CD4-positive, alpha-beta T cell treated with Interleukin-17A for 4 hours (primary cell): ENCODE data around the gene AP3B1.
A peak's percentile ranks its signal among the peaks of the same experiment; 100 is the strongest.

Experiments used
- DNase-seq: peaks from one replicate; pipeline ENCODE4 v3.0.0-alpha.2; 2020; ENCODE audit warnings: mixed read lengths

The AP3B1 gene

DNA sequence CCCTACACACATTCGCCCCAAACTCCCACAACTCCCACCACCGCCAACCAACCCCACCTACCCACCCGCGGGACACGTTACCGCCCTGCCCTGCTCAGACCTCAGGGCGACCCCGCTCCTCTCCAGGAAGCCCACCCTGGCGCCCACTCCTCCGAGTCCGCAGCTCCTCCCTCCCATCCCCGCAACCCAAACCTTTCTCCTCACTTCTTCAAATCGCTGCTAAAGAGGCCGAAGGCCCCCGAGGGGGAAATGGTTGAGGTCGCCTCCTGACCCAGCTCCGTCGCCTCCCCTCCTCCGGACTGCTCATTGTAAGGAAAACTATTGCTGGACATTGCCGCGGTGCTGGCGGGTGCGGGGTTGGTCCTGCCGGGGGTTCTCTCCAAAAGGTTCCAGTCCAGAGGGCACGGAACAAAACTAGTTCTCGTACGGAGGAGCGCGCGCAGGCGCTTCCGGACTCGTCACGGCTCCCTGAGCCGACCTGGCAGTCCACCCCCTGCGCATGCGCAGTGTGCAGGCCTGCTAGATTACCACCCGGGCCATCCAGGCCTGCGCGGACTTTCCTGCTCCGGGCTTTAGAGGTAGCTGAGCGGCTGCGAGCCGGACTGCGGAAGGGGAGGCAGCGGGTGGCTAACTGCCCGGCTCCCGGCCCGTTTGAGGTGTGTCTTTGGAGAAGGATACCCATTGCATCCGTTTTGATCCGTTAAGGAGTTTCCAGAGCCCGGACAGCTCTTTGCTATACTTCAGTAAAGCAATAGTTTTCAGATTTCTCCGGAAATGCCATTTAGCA, at the start of gene AP3B1:
Gene AP3B1, minus strand, starts transcription at position 451 of the 787 bp plus-strand sequence. Its CDS starts 119 bp downstream, at position 332.
- peak; percentile 98 for DNase-seq

- DNase-seq, result no peak
These were observed 46.9 kb upstream of the AP3B1 start for GRCh38 chr5:78341440-78341839.

- DNase-seq, result no peak
These were observed 45.3 kb upstream of the AP3B1 start for GRCh38 chr5:78339617-78340436.

DNA sequence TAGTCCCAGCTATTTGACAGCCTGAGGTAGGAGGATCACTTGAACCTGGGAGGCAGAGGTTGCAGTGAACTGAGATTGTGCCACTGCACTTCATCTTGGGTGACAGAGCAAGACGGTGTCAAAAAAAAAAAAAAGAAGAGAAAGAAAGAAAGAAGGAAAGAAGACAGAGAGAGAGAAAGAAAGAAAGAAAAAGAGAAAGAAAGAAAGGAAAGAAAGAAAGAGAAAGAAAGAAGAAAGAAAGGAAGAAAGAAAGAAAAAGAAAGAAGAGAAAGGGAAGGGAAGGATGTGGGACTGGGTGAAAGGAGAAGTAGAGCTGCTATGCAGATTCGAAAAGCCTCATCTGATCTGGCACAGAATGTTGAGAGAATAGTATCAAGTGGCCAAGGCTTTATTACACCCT, 42.2 kb upstream of the AP3B1 start:
- DNase-seq, result no peak

GRCh38 chr5:78335976-78336375, 41.5 kb upstream of the AP3B1 start:
- DNase-seq, result no peak

- DNase-seq, result no peak
These were observed 40.3 kb upstream of the AP3B1 start for GRCh38 chr5:78334811-78335210.

DNA sequence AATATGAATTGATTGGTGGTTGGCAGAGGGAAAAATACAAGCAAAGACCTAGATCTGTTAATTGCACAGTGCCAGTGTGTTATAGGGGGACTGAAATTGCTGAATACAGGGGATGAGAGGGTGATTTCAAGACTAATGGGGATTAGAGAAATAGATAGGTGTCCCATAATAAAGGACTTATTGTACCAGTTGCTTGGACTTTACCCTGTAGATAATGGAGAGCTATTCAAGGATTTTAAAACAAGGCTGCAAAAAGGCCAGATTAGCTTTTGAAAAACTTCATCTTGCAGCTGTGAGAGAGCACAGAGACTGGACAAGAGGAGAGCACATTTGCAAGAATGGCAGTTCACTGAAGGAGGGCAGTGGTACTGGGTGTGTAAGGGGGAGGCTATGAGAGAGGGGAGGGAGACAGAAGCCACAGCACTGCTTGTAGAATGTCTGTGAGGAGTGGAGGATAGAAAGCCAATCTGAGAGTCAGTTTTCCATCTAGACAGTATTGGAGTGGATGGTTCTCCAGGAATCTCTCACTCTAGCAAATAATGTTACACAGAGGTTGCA, 37.1 kb upstream of the AP3B1 start:
- no peak for DNase-seq

- DNase-seq, result no peak
These were observed 34.2 kb upstream of the AP3B1 start for GRCh38 chr5:78328585-78329173.

- DNase-seq, result no peak
These were observed 33.4 kb upstream of the AP3B1 start for GRCh38 chr5:78327761-78328510.

DNA sequence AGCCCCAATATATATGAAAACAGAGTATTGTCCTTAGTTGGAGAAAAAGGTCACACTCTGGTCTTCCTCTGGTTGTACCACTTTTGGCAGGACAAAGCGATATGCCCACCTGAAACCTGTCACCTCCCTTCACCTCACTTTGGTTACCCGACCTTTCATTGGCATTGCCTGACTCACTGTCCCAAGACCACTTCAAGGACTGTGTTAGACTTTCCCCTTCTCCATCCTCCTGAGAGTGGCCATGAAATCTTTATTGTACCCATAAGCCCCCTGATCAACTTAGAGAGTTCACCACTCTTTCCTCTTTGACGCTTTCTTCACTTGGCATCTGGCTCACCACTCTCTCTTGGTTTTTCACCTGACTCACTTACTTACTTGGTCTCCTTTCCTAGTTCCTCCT, 32.4 kb upstream of the AP3B1 start:
- DNase-seq, result no peak

DNA sequence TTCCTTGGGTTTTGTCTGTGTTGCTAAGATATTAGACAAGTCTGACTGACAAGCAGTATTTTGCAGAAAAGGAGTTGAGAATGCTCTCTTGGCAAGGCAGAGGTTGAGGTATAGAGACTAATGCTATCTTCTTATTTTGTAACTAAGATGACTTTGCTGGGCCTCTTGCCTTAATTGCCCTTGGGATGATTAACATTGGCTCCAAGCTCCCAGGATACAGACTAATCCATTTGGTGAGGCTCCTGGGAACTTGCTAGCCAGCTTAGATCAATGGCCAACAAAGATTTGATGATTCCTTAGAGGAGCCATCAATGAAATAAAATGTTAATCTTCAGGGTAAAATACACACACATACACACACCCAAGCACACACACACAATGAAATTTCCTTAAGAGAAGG, 28.7 kb upstream of the AP3B1 start:
- no peak for DNase-seq

DNA sequence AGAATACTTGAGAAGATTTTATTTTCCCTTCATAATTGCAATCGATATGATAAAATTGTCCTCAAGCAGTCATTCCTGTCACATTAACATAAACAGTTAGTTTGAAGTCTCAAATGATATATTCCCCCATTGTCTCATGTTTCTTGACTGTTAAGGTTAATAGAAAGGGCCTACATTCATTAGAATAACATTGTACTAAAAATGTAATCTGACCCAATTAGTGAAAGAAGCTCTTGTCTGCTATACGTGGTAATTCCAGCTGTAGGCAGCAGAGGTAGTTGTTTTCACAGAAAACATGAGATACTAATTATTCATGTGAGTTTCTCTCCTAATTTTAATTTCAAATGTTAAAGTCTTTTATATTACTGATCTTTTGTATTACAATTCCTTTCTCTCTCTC, 25.9 kb upstream of the AP3B1 start:
- no peak for DNase-seq

DNA sequence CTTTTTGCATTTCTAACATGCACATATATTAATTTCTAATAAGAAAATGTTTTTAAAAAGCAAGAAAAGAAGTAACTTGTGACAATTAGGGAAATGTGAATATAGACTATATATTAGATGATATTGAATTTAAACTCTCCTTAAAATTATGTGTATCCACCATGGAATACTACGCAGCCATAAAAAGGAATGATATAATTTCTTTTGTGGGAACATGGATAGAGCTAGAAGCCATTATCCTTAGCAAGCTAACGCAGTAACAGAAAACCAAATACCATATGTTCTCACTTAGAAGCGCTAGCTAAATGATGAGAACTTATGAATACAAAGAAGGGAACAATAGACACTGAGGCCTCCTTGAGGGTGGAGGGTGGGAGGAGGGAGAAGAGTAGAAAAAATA, 23.8 kb upstream of the AP3B1 start:
- no peak for DNase-seq

GRCh38 chr5:78317515-78317914, 23.0 kb upstream of the AP3B1 start:
- DNase-seq, result no peak

DNA sequence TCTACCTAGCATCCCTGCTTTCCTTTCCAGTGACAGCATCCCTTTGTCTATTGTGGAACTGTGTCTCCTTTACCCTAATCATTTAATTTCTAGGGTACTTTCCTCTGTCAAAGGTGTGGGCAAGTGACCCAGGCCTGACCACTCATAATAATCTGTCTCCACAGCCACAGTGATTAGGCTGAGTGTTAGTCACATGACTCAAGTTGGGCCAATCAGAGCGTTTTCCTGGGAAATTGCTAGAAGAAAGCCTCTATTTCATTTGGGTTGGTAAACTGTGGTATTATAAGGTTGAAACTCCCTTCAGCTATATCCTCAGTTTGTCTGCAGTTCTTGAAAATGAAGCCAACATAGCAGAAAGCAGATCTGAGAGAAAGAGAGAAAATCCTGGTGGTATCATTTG, 14.2 kb upstream of the AP3B1 start:
- no peak for DNase-seq

- DNase-seq, result no peak
These were observed 6.1 kb upstream of the AP3B1 start for GRCh38 chr5:78300464-78301045.

GRCh38 chr5:78295035-78295961, 800 bp upstream of the AP3B1 start:
- DNase-seq, result peak; percentile 67

DNA sequence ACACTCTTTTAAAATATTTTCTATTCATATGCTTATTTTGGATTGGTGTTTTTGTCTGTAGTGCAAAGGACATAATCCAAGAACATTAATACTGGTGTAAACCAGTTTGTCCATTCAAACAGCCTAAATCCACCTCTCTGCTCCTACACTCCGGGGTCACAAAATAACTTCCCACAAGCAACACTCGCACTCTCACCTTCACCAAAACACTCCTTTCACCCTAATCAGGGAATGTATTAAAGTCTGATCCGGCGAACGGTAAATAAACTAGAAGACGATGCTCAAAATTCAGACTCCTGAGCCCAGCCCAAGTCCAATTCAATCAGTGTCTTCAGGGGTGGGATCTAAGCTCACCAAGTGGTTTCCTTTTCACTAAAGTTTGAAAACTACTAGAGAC, 649 bp downstream of the AP3B1 start:
- no peak for DNase-seq

DNA sequence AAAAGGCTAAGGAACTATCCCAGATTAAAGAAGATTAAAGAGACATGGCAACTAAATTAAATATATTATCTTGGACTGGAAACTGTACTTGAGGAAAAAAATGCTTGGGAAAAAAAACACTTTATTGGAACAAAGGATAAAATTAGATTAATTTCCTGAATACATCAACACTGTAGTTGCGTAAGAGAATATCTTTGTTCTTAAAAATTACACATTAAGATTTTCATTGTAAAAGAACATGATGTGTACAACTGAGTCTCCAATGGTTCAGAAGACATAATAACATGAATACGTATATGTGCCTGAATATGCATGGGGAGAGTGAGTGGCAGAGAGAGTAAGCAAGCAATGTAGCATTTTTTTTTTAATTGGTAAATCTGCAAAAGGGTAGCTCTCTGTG, 2.8 kb downstream of the AP3B1 start:
- DNase-seq, result no peak

DNA sequence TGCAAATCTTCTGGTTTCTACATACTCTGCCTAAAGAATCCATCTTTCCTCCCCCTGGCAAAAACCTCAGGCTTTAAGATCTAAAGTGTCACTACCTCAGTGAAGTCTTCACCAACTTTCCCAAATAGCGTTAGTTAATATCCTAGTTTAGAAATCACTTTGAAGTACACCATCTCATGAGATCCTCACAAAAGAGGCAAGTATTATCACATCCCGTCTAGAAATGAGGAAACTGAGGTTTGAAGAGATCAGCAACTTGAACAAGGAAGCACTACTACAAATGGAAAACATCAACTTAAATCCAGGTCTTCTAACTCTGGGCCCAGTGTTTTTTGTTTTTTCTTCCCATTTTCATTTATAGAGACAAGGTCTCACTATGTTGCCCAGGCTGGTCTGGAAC, 4.6 kb downstream of the AP3B1 start:
- no peak for DNase-seq

DNA sequence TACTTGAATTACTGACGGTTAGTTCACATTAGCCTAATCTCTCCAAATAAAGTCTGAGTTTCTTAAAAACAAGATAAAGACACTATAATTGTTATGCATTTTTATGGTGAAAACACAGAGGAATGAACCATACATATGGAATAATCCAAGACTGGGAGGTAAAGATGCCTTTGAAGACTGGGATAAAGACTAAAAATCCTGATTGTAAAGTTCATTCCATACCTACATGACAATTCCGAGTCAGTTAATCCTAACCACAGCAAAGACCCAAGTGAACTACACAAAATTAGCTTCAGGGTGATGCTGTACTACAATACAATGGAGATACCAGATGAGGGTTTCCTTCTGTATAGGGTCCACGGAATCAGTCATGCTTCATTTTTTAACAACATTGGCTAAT, 6.3 kb downstream of the AP3B1 start:
- no peak for DNase-seq
